ENCODE results near the gene SPINT2. TPM values are rescaled to one million over a fixed set of nuclear protein-coding genes. Genes with fewer than 3 reads are reported as not detected.

The SPINT2 gene
- total RNA-seq, 3 donors from 2014 or later (not counting 1 experiment from before 2014, with no cell fraction given): 2.7 to 13.7 (median 6.9) TPM

GRCh38 chr19:38219221-38219620 lies 45.2 kb upstream of the SPINT2 start:
- Histone ChIP-seq H3K27me3 (ENCODE audit: control insufficient read depth, insufficient read depth, low read length) (peaks cover 49% of the 10 kb centered on the region), H3K9me3 (ENCODE audit: control insufficient read depth, insufficient read depth, low read length) (peaks cover 5% of the 10 kb centered on the region), H3K4me3 (ENCODE audit: low read length) (no peak overlapping the region), H3K4me1 (ENCODE audit: control insufficient read depth, insufficient read depth, low read length) (peaks cover 19% of the 10 kb centered on the region), H3K36me3 (ENCODE audit: control insufficient read depth, insufficient read depth, low read length) (no peaks in the 10 kb centered on the region), H3K27ac (ENCODE audit: low read length) (no peak overlapping the region)
- TF ChIP-seq CTCF (IDR thresholded peaks at IDR 0.05): no peak
- Mint-ChIP-seq H3K27ac (no peak overlapping the region), H3K4me1 (peaks cover 4 to 13% of the 10 kb centered on the region in 2 donors), H3K4me3 (no peak overlapping the region), H3K36me3 (no peaks in the 10 kb centered on the region), H3K9me3 (no peaks in the 10 kb centered on the region), H3K27me3 (ENCODE audit: low read depth in 2 of 2) (peaks cover 44% of the 10 kb centered on the region in 2 donors)
- 91% methylated on average over 10 of the region's 10 CpGs for WGBS (ENCODE audit: insufficient coverage)
- intact Hi-C loops (cut with micrococcal nuclease): no loop called here
- DNase-seq (no peak), ATAC-seq (no peak)

- Mint-ChIP-seq H3K4me3 (no peak overlapping the region), H3K9me3 (no peaks in the 10 kb centered on the region), H3K27ac (no peak overlapping the region), H3K4me1 (peaks cover 7 to 15% of the 10 kb centered on the region in 2 donors), H3K27me3 (ENCODE audit: low read depth in 2 of 2) (peaks cover 51% of the 10 kb centered on the region in 2 donors), H3K36me3 (no peaks in the 10 kb centered on the region)
- H3K9me3 ChIP-seq (ENCODE audit: control insufficient read depth, insufficient read depth, low read length): no peaks in the 10 kb centered on the region
- intact Hi-C loops (cut with micrococcal nuclease): loop anchor here (10.0 kb wide), 1 partner anchor 317 kb away; the partner anchor contains the start of genes SIPA1L3 and WDR87
- no peak overlapping the region for H3K4me3 ChIP-seq (ENCODE audit: low read length)
- no peak for ATAC-seq
- no peak for TF ChIP-seq CTCF (IDR thresholded peaks at IDR 0.05)
- 98% methylated on average over 6 of the region's 6 CpGs for WGBS (ENCODE audit: insufficient coverage)
- peaks cover 66% of the 10 kb centered on the region for H3K27me3 ChIP-seq (ENCODE audit: control insufficient read depth, insufficient read depth, low read length)
- H3K27ac ChIP-seq (ENCODE audit: low read length): no peak overlapping the region
- DNase-seq: no peak
- no peaks in the 10 kb centered on the region for H3K36me3 ChIP-seq (ENCODE audit: control insufficient read depth, insufficient read depth, low read length)
- H3K4me1 ChIP-seq (ENCODE audit: control insufficient read depth, insufficient read depth, low read length): peaks cover 11% of the 10 kb centered on the region
These were observed 43.0 kb upstream of the SPINT2 start for GRCh38 chr19:38221421-38221820.

DNA sequence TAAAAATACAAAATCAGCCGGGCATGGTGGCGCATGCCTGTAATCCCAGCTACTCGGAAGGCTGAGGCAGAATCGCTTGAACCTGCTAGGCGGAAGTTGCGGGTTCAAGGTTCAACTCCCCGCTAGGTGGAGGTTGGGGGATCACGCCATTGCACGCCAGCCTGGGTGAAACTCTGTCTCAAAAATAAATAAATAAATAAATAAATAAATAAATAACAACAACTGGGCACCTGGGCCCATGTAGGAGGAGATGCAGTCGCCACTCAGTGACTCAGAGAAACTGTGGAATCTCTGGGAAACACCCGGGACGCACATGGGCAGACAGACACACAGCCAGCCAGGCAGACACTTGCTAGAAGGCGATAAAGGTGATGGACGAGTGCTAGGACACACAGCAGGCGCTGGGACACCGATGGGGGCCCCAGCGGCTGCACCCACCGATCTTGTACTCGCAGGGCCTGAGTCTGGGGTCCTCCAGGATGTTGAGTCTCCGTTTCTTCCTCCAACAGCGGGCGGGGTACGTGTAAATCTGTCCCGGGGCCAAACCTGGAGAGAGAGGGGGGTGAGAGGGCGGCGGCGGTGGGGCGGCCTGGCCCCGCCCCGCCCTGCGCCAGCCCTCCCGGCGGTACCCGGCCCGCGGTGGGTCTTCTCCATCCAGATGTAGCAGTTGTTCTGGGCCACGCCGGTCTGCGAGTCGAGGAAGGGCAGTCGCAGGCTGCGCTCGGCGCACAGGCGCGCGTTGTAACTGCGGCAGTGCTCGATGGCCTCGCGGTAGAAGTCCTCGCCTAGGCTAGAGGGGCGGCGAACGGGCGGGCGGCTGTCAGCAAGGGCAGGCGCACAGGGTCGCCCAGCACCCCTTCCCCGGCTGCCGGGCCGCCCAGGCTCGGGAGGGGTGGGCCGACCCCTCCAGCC lies 42.2 kb upstream of the SPINT2 start:
- intact Hi-C loops (cut with micrococcal nuclease): loop anchor here (10.0 kb wide), 1 partner anchor 317 kb away; the partner anchor contains the start of genes SIPA1L3 and WDR87
- no peak overlapping the region for H3K4me3 Mint-ChIP-seq
- no peak overlapping the region for H3K27ac Mint-ChIP-seq
- TF ChIP-seq CTCF (IDR thresholded peaks at IDR 0.05): no peak
- Histone ChIP-seq H3K4me3 (ENCODE audit: low read length) (no peak overlapping the region), H3K4me1 (ENCODE audit: control insufficient read depth, insufficient read depth, low read length) (peaks cover 11% of the 10 kb centered on the region), H3K9me3 (ENCODE audit: control insufficient read depth, insufficient read depth, low read length) (no peaks in the 10 kb centered on the region), H3K27me3 (ENCODE audit: control insufficient read depth, insufficient read depth, low read length) (peaks cover 64% of the 10 kb centered on the region), H3K27ac (ENCODE audit: low read length) (no peak overlapping the region), H3K36me3 (ENCODE audit: control insufficient read depth, insufficient read depth, low read length) (no peaks in the 10 kb centered on the region)
- no peak for DNase-seq
- ATAC-seq: no peak
- peaks cover 58 to 59% of the 10 kb centered on the region in 2 donors for H3K27me3 Mint-ChIP-seq (ENCODE audit: low read depth in 2 of 2)
- WGBS (ENCODE audit: insufficient coverage): 51% methylated on average over 61 of the region's 64 CpGs
- H3K36me3 Mint-ChIP-seq: no peaks in the 10 kb centered on the region
- no peaks in the 10 kb centered on the region for H3K9me3 Mint-ChIP-seq
- H3K4me1 Mint-ChIP-seq: peaks cover 12 to 23% of the 10 kb centered on the region in 2 donors

Measured in natural killer cell (primary cell).